Psoas muscle (tissue), 8 donors: ENCODE measurements around the gene SLC18A3. TPM values are rescaled to one million over a fixed set of nuclear protein-coding genes. Genes with fewer than 3 reads are reported as not detected.

ENCODE experiments used
- ATAC-seq, 4 donors: fragments of 200-7000 bp; cut with Tn5 transposase; one replicate each; pipeline ENCODE4 v1.9.1; 2020; ENCODE audit warnings: moderate library complexity in 3 of 4, mild to moderate bottlenecking in 2 of 4
- DNase-seq, 2 donors: peaks; one replicate each; pipeline ENCODE4 v3.0.0-alpha.2; 2020
- H3K27ac ChIP-seq: fragments of 200-600 bp; one replicate; pipeline ENCODE4 v1.8.0; 2022
- H3K27me3 ChIP-seq, 3 donors: fragments of 200-600 bp in 1 of 3; one replicate each; pipeline versions ENCODE4 v1.6.1 to v1.8.0; 2013 to 2022; ENCODE audit warnings: low read length in 2 of 3, mild to moderate bottlenecking in 2 of 3, moderate library complexity in 1 of 3; ENCODE audit not compliant: insufficient read depth in 3 of 3
- H3K36me3 ChIP-seq, 2 donors: fragments of 200-600 bp in 1 of 2; one replicate each; pipeline versions ENCODE4 v1.6.1 to v1.8.0; 2013 to 2022; ENCODE audit warnings: low read depth in 1 of 2, mild to moderate bottlenecking in 1 of 2, moderate library complexity in 1 of 2; ENCODE audit not compliant: insufficient read depth in 1 of 2
- H3K4me1 ChIP-seq: fragments of 200-600 bp; one replicate; pipeline ENCODE4 v1.8.0; 2022
- H3K4me3 ChIP-seq: fragments of 200-600 bp; one replicate; pipeline ENCODE4 v1.8.0; 2022; ENCODE audit warnings: mild to moderate bottlenecking
- H3K9me3 ChIP-seq: fragments of 200-600 bp; one replicate; pipeline ENCODE4 v1.8.0; 2022
- CTCF ChIP-seq: fragments of 200-600 bp; IDR thresholded peaks from one replicate; pipeline ENCODE4 v1.8.0; 2022; ENCODE audit warnings: antibody characterized with exemption
- WGBS, 3 donors: extraction: QIAGEN DNeasy Blood & Tissue Kit; methylation state at CpG; one replicate each; pipeline versions ENCODE4 v1.1.6 to v1.1.7; 2013; 5-methylcytosine and 5-hydroxymethylcytosine counted together
- intact Hi-C, 2 donors: fragments of 100-400 bp; cut with DNase I; formaldehyde crosslinking; loops; one replicate each; pipeline versions ENCODE4 v1.11.0 to v1.14.2; 2022
- polyA plus RNA-seq, 3 donors: library from polyadenylated mRNA; stranded (reverse); fragments of 200-250 nt; gene quantifications; one replicate each; pipeline ENCODE4 v1.2.3, GENCODE V29; 2013
- total RNA-seq, 4 donors: library from RNA; stranded (reverse); fragmentation: NEBNext Ultra II Directional in 2 of 4; extraction: Animal tissue kit (Norgen Biotek cat#: 25700) in 2 of 4; gene quantifications; one replicate each; pipeline versions ENCODE4 v1.2.1 to v1.2.4, GENCODE V29; 2021 to 2023
- donor health status: healthy with polysubstance abuse.
- donor health status: DM: no; HTN: no; CAD: no; lungs with moderate emphysema.
- donor health status: Bipolar disorder and iron deficiency.
- donor health status: healthy.
- donor health status: DM: yes; HTN: yes; CAD: no.
- donor health status: DM: no; HTN: no; CAD: no.
- donor health status: DM: no; HTN: no; CAD: no.
- donor health status: DM: yes; HTN: yes; CAD: no.

The SLC18A3 gene
- total and polyA plus RNA-seq, 7 donors: not detected

GRCh38 chr10:49611166-49611815 is 1.2 kb downstream of the SLC18A3 start:
- intact Hi-C loops: no loop called here
- H3K27me3 ChIP-seq: peaks cover 7 to 94% (median 56%) of the 10 kb centered on the region in 3 donors
- DNase-seq (peak in 1 of 2 donors; percentile 41), ATAC-seq (no peak)
- TF ChIP-seq CTCF: no peak
- H3K36me3 ChIP-seq: no peaks in the 10 kb centered on the region
- H3K9me3 ChIP-seq: no peaks in the 10 kb centered on the region
- H3K4me1 ChIP-seq: peaks cover 11% of the 10 kb centered on the region
- no peak overlapping the region for H3K27ac ChIP-seq
- H3K4me3 ChIP-seq: no peak overlapping the region
- 3% methylated on average over 62 to 63 of the region's 63 CpGs for WGBS, 3 donors

- Histone ChIP-seq H3K27ac (no peak overlapping the region), H3K4me3 (no peak overlapping the region), H3K4me1 (peaks cover 11% of the 10 kb centered on the region), H3K27me3 (peaks cover 7 to 93% (median 62%) of the 10 kb centered on the region in 3 donors), H3K36me3 (no peaks in the 10 kb centered on the region), H3K9me3 (no peaks in the 10 kb centered on the region)
- DNase-seq (peak in 1 of 2 donors; percentile 23), ATAC-seq (no peak)
- intact Hi-C loops: no loop called here
- WGBS, 3 donors: 4 to 5% (median 4%) methylated on average over 52 to 53 of the region's 53 CpGs
- TF ChIP-seq CTCF: no peak
Observed at GRCh38 chr10:49611816-49612512, 1.9 kb downstream of the SLC18A3 start.

- Histone ChIP-seq H3K27ac (no peak overlapping the region), H3K4me1 (peaks cover 11% of the 10 kb centered on the region), H3K4me3 (no peak overlapping the region), H3K36me3 (no peaks in the 10 kb centered on the region), H3K27me3 (peaks cover 7 to 92% (median 64%) of the 10 kb centered on the region in 3 donors), H3K9me3 (no peaks in the 10 kb centered on the region)
- no peak for TF ChIP-seq CTCF
- peak in 1 of 2 donors; percentile 30 for DNase-seq
- WGBS, 3 donors: 2 to 4% (median 4%) methylated on average over 29 of the region's 29 CpGs
- intact Hi-C loops: no loop called here
- ATAC-seq: no peak
Observed at GRCh38 chr10:49612513-49613164, 2.5 kb downstream of the SLC18A3 start.

GRCh38 chr10:49613165-49613881 is 3.2 kb downstream of the SLC18A3 start:
- DNase-seq (peak in 1 of 2 donors; percentile 15), ATAC-seq (no peak)
- intact Hi-C loops: no loop called here
- Histone ChIP-seq H3K36me3 (no peaks in the 10 kb centered on the region), H3K27ac (no peak overlapping the region), H3K4me3 (no peak overlapping the region), H3K4me1 (peaks cover 11% of the 10 kb centered on the region), H3K9me3 (no peaks in the 10 kb centered on the region), H3K27me3 (peaks cover 7 to 89% (median 61%) of the 10 kb centered on the region in 3 donors)
- WGBS, 3 donors: 2 to 4% (median 3%) methylated on average over 23 of the region's 23 CpGs
- no peak for TF ChIP-seq CTCF
